A549 (cell line): ENCODE data around the gene OPCML.

Experiments used
- ESRRA ChIP-seq: fragments of 150-350 bp; IDR thresholded peaks from 2 replicates; pipeline ENCODE4 v1.6.1; 2014; ENCODE audit warnings: mild to moderate bottlenecking, low read length, borderline replicate concordance
- KDM1A ChIP-seq: fragments of 200-600 bp; sonication (generic); IDR thresholded peaks from 2 replicates; pipeline ENCODE4 v1.6.1; 2016; ENCODE audit warnings: low read depth, mild to moderate bottlenecking
- MYC ChIP-seq: IDR thresholded peaks from 2 replicates; pipeline ENCODE4 v1.6.1; 2012; ENCODE audit warnings: mild to moderate bottlenecking, inconsistent platforms, low read length, improper control_type of control experiment, borderline replicate concordance
- POLR2A ChIP-seq: IDR thresholded peaks from 2 replicates; pipeline ENCODE4 v1.6.1; 2012; ENCODE audit warnings: mild to moderate bottlenecking, low read length
- POLR2AphosphoS2 ChIP-seq: conservative IDR thresholded peaks from 2 replicates; pipeline ENCODE4 v1.6.1; 2012; ENCODE audit warnings: low read length, improper control_type of control experiment, inconsistent platforms
- RCOR1 ChIP-seq: fragments of 150-350 bp; IDR thresholded peaks from 2 replicates; pipeline ENCODE4 v1.6.1; 2014; ENCODE audit warnings: antibody characterized with exemption, low read length, low read depth
- RFX5 ChIP-seq: fragments of 450-650 bp; IDR thresholded peaks from 2 replicates; pipeline ENCODE4 v1.7.1; 2014; ENCODE audit warnings: antibody characterized with exemption, mild to moderate bottlenecking, moderate library complexity
- TFCP2L1 ChIP-seq: fragments of 250-450 bp; sonication (Bioruptor Pico); IDR thresholded peaks from 2 replicates; pipeline ENCODE4 v1.5.0; 2021; ENCODE audit warnings: mild to moderate bottlenecking
- TF ChIP-seq, protein P1 (sequence below): fragments of >200 bp; sonication (Bioruptor Twin); formaldehyde crosslinking; IDR thresholded peaks from 3 replicates; pipeline ENCODE4 v1.5.1; 2016
- TF ChIP-seq, protein P2 (sequence below): fragments of 200-600 bp; sonication (generic); IDR thresholded peaks from 2 replicates; pipeline ENCODE4 v1.6.1; 2016; ENCODE audit warnings: antibody characterized with exemption, mild to moderate bottlenecking, moderate library complexity
- TF ChIP-seq, protein P3 (sequence below): IDR thresholded peaks from 2 replicates; pipeline ENCODE4 v1.6.1; 2012

DNA sequence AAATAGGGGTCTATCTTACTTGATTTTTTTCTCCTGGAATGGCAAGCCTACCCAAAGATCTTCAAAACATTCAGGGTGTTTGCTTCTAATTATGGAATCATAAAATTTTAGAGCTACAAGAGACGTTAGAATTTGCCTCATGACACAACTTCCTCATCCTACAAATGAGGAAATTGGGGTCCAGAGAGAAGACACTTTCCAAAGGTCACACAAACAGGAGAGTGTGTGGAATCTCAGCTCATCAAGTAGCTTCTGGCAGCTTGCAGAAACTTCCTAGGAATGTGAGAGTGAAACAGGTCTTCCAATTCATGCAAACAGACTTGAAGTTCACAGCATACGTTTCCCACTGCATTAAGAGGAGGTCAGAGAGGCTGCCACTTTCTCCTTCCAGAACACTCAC, 976.0 kb downstream of the OPCML start:
- TF ChIP-seq RFX5 (no peak), POLR2AphosphoS2 (no peak), TFCP2L1 (CRISPR knock-in tag) (no peak), ESRRA (no peak), POLR2A (no peak), KDM1A (no peak), MYC (no peak), RCOR1 (no peak)
- TF ChIP-seq, protein P1, sequence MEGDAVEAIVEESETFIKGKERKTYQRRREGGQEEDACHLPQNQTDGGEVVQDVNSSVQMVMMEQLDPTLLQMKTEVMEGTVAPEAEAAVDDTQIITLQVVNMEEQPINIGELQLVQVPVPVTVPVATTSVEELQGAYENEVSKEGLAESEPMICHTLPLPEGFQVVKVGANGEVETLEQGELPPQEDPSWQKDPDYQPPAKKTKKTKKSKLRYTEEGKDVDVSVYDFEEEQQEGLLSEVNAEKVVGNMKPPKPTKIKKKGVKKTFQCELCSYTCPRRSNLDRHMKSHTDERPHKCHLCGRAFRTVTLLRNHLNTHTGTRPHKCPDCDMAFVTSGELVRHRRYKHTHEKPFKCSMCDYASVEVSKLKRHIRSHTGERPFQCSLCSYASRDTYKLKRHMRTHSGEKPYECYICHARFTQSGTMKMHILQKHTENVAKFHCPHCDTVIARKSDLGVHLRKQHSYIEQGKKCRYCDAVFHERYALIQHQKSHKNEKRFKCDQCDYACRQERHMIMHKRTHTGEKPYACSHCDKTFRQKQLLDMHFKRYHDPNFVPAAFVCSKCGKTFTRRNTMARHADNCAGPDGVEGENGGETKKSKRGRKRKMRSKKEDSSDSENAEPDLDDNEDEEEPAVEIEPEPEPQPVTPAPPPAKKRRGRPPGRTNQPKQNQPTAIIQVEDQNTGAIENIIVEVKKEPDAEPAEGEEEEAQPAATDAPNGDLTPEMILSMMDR = no peak
- TF ChIP-seq, protein P2, sequence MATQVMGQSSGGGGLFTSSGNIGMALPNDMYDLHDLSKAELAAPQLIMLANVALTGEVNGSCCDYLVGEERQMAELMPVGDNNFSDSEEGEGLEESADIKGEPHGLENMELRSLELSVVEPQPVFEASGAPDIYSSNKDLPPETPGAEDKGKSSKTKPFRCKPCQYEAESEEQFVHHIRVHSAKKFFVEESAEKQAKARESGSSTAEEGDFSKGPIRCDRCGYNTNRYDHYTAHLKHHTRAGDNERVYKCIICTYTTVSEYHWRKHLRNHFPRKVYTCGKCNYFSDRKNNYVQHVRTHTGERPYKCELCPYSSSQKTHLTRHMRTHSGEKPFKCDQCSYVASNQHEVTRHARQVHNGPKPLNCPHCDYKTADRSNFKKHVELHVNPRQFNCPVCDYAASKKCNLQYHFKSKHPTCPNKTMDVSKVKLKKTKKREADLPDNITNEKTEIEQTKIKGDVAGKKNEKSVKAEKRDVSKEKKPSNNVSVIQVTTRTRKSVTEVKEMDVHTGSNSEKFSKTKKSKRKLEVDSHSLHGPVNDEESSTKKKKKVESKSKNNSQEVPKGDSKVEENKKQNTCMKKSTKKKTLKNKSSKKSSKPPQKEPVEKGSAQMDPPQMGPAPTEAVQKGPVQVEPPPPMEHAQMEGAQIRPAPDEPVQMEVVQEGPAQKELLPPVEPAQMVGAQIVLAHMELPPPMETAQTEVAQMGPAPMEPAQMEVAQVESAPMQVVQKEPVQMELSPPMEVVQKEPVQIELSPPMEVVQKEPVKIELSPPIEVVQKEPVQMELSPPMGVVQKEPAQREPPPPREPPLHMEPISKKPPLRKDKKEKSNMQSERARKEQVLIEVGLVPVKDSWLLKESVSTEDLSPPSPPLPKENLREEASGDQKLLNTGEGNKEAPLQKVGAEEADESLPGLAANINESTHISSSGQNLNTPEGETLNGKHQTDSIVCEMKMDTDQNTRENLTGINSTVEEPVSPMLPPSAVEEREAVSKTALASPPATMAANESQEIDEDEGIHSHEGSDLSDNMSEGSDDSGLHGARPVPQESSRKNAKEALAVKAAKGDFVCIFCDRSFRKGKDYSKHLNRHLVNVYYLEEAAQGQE = no peak
- TF ChIP-seq, protein P3, sequence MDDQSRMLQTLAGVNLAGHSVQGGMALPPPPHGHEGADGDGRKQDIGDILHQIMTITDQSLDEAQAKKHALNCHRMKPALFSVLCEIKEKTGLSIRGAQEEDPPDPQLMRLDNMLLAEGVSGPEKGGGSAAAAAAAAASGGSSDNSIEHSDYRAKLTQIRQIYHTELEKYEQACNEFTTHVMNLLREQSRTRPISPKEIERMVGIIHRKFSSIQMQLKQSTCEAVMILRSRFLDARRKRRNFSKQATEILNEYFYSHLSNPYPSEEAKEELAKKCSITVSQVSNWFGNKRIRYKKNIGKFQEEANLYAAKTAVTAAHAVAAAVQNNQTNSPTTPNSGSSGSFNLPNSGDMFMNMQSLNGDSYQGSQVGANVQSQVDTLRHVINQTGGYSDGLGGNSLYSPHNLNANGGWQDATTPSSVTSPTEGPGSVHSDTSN = no peak
